NT2/D1 (cell line): ENCODE measurements around the gene CPZ.

Experiments
- DNase-seq: peaks from one replicate; pipeline ENCODE4 v3.0.0-alpha.2; 2011; ENCODE audit warnings: low read depth, low spot score
- H3K27me3 ChIP-seq: 2 replicates; pipeline ENCODE4 v1.6.0; 2011; ENCODE audit warnings: mild to moderate bottlenecking; ENCODE audit not compliant: insufficient read length, insufficient read depth
- H3K36me3 ChIP-seq: 2 replicates; pipeline ENCODE4 v1.6.1; 2011; ENCODE audit warnings: mild to moderate bottlenecking, low read length, mixed read lengths; ENCODE audit not compliant: insufficient read depth, insufficient read length
- H3K4me1 ChIP-seq: 2 replicates; pipeline ENCODE4 v1.5.1; 2011; ENCODE audit not compliant: insufficient read depth, insufficient read length
- H3K4me3 ChIP-seq: 2 replicates; pipeline ENCODE4 v1.5.1; 2011; ENCODE audit warnings: low read depth; ENCODE audit not compliant: insufficient read length
- H3K9ac ChIP-seq: 2 replicates; pipeline ENCODE4 v1.6.0; 2011; ENCODE audit warnings: low read depth; ENCODE audit not compliant: insufficient read length
- H3K9me3 ChIP-seq: 2 replicates; pipeline ENCODE4 v1.5.1; 2011; ENCODE audit warnings: mild to moderate bottlenecking, low read length; ENCODE audit not compliant: insufficient read depth
- SUZ12 ChIP-seq: IDR thresholded peaks from 2 replicates; pipeline ENCODE4 v1.6.1; 2011; ENCODE audit not compliant: insufficient read length, insufficient read depth; ENCODE audit errors: extremely low read depth
- YY1 ChIP-seq: IDR thresholded peaks from 2 replicates; pipeline ENCODE4 v1.6.1; 2011; ENCODE audit not compliant: insufficient read length, insufficient read depth
- ZNF274 ChIP-seq: IDR thresholded peaks from 2 replicates; pipeline ENCODE4 v1.6.1; 2011; ENCODE audit warnings: mild to moderate bottlenecking, low read depth, low read length

The CPZ gene

DNA sequence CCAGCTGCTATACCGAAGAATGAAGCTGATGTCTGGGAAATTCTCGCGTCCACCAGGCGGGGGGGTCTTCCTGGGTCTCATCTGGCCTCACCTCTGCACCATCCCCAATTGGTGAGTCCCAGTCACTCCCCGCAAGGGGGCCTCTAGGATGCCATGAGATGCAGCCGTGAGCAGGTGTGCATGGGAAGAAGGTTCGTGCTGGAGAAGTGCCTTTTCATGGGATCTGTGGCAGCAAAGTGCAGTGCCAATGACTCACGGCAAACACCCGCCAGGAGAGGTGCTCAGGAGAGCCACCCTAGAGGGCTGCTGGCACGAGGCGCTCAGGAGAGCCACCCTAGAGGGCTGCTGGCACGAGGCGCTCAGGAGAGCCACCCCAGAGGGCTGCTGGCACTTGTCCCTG is 55.1 kb downstream of the CPZ start:
- no peak for DNase-seq
- no peaks in the 10 kb centered on the region for H3K36me3 ChIP-seq
- no peak overlapping the region for H3K4me3 ChIP-seq
- no peaks in the 10 kb centered on the region for H3K9me3 ChIP-seq
- no peak for TF ChIP-seq YY1
- no peak for TF ChIP-seq SUZ12
- TF ChIP-seq ZNF274 = no peak
- H3K9ac ChIP-seq = no peak overlapping the region
- H3K27me3 ChIP-seq = peaks cover 2% of the 10 kb centered on the region
- peaks cover 14% of the 10 kb centered on the region for H3K4me1 ChIP-seq

DNA sequence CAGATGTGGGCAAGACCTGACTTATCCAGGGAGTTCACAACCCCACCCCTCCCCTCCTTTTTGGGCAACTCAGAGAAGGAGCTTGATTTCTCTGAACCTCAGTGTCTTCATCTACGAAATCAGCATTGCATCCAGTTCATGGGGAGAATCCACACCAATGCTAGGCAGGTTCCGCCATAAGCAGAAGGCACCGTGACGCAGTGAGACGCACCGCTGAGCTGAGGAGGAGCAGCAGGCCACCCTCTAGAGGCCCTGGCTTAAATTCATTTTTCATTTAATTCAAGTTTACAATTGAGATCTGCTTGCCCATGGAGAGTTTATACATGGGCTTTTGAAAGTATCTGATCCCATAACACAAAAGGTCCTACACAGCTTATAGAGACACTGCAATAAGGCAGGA is 55.7 kb downstream of the CPZ start:
- TF ChIP-seq SUZ12 = no peak
- no peak for TF ChIP-seq YY1
- no peak for TF ChIP-seq ZNF274
- H3K9me3 ChIP-seq = no peaks in the 10 kb centered on the region
- peaks cover 14% of the 10 kb centered on the region for H3K4me1 ChIP-seq
- H3K27me3 ChIP-seq = no peaks in the 10 kb centered on the region
- H3K36me3 ChIP-seq = no peaks in the 10 kb centered on the region
- DNase-seq = no peak
- H3K9ac ChIP-seq = no peak overlapping the region
- H3K4me3 ChIP-seq = no peak overlapping the region

DNA sequence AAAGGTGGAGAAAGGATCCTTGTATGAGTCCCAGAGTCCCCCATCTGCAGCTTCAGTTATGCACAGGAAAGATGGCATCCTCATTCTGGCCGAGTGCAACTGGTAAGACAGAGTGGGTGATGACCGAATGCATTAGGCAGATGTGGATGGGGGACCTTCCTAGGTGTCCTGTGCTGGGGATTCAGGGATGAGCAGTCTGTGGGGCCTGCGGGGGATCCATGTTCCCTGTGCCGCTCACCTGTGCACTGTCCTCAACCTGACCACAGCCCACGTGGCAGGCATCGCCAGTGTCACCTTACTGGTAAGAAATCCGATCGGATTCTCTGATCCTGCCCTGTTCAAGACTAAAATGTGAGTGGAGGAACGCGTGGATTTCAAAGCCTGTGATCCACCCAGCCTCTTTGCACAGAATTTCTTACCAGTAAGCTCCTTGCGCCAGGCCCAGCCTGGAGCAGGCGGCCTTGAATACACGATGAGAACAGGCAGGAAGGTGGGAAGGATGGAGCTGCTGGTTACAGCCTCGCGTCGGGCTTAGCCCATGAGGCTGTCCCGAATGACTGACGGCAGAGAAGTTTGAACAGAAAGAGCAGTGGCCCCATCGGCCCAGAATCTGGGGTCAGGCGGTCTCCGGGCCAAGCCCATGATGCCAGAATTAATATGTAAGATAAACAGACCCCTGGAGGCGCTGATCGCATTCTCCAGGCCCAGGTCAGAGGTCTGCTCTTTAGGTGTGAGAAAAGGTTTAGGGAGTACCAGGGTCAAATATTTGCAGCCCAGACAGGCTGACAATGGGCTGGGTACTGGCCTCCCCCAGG is 56.5 kb downstream of the CPZ start:
- Histone ChIP-seq H3K27me3 (no peaks in the 10 kb centered on the region), H3K9ac (no peak overlapping the region), H3K36me3 (no peaks in the 10 kb centered on the region), H3K4me1 (peaks cover 11% of the 10 kb centered on the region), H3K4me3 (no peak overlapping the region), H3K9me3 (no peaks in the 10 kb centered on the region)
- TF ChIP-seq YY1 (no peak), SUZ12 (no peak), ZNF274 (no peak)
- no peak for DNase-seq

DNA sequence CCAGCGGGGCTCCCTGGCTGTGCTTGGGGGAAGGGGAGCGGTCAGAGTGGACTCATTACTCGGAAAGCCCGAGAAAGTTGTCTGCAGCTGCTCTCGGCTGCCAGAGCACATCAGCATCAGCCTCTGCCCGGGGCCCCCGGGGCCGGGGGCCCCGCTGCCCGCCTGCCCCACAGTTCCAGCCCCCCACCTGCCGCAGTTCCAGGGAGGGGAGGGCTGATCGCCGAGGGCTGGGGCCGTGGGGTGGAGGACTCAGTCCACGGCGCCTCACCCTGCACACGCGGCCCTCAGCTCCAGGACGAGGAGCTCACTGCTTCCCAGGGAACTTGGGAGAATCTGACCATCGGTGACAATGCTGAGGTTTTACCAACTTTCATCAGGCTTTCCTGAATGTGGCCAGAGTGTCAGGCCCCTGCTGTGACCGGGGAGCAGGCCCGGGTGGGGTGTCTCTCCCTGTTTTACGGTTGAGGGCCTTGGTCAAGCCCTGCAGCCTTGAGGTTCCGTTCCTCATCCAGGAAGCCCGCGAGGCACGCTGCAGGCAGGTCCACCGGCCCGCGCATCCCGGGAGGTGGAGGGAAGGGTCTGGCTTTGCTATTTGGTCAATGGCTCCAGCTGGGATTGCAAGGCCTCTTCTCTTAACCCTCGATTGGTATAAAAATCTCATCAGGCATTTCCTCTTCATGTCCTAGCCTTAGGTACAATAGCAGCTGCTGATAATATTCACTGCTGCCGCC is 57.2 kb downstream of the CPZ start:
- TF ChIP-seq ZNF274 (no peak), YY1 (no peak), SUZ12 (no peak)
- Histone ChIP-seq H3K36me3 (no peaks in the 10 kb centered on the region), H3K4me3 (no peak overlapping the region), H3K4me1 (peaks cover 6% of the 10 kb centered on the region), H3K9ac (no peak overlapping the region), H3K9me3 (no peaks in the 10 kb centered on the region), H3K27me3 (no peaks in the 10 kb centered on the region)
- DNase-seq = no peak

DNA sequence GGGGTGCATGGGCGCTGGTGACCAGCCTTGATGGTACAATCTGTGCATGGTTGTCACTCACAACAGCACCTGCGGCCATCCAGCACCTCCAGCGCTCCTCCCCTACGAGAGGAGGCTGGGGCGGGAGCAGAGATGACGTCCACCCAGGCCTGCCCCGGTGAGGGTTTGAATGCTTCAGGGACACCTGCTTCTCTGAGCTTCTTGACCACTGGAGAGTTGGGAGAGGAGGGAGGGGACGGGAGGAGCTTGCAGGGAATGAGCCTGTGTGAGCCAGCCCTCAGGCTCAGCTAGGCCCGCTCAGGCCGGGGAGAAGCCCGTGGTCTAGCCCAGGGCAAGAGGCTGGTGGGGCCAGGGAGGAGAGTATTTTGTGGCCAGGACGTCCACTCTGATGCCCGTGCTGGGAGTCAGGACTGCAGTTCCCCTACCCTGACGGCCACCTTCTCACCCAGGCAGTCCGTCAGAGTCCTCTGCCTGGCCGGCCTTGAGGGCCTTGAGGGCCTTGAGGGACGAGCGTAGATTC is 59.2 kb downstream of the CPZ start:
- no peak overlapping the region for H3K4me3 ChIP-seq
- peaks cover 7% of the 10 kb centered on the region for H3K27me3 ChIP-seq
- H3K9ac ChIP-seq = no peak overlapping the region
- DNase-seq = no peak
- H3K36me3 ChIP-seq = no peaks in the 10 kb centered on the region
- no peaks in the 10 kb centered on the region for H3K9me3 ChIP-seq
- peaks cover 2% of the 10 kb centered on the region for H3K4me1 ChIP-seq
- no peak for TF ChIP-seq YY1
- no peak for TF ChIP-seq ZNF274
- no peak for TF ChIP-seq SUZ12

DNA sequence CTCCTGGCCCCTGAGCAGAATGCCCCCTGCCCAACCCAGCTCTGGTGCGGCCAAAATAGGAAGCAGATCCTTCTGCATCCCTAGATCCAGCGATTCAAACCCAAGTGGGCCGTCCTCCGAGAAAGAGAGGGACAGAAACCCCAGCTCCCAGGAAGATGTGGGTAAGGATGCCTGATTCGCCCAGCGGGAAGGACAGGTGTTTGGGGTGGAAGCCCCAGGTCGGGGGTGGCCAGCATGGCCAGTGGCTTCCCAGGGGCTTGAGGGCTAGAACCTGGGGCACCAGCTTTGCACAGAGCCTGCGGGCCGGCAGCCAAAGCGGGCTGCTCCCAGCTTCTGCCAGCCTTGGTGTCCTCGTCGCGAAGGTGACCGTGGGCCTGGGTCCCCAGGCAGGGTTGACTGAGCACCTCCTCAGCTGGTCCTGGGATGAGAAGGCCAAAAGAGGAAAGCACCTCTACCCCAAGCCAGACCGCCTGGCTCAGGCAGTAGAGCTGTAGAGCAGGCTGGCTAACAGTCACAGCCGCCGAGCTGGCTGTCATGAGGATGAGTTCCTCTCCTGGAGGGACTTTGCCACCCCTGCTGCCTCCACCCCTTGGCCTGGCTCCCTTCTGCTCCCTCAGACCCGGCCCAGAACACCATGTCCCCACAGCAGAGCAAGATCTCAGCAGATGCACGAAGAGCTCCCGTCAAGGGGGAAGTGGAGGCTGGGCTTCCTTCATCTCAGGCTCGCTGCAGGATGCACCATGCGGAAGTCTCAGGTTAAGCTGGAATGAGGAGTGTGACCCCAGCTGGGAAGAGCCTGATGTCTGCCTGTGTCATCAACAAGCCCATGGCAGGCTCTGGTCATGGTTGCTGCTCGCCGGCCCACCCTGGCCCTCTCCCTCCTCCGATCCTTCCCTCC is 59.9 kb downstream of the CPZ start:
- Histone ChIP-seq H3K9me3 (no peaks in the 10 kb centered on the region), H3K9ac (no peak overlapping the region), H3K4me1 (peaks cover 9% of the 10 kb centered on the region), H3K36me3 (no peaks in the 10 kb centered on the region), H3K4me3 (no peak overlapping the region), H3K27me3 (peaks cover 7% of the 10 kb centered on the region)
- no peak for DNase-seq
- TF ChIP-seq YY1 (no peak), ZNF274 (no peak), SUZ12 (no peak)
